H9 (cell line): ENCODE measurements around the gene ARVCF. TPM values are rescaled to one million over a fixed set of nuclear protein-coding genes. Genes with fewer than 3 reads are reported as not detected.

Source experiments
- DNase-seq: peaks from one replicate; pipeline ENCODE4 v3.0.0-alpha.2; 2017
- H2AFZ ChIP-seq: one replicate; pipeline ENCODE4 v1.6.1; 2013; ENCODE audit warnings: mild to moderate bottlenecking, low read length, control low read depth, moderate library complexity
- H2AK5ac ChIP-seq: 2 replicates; pipeline ENCODE4 v1.6.1; 2013; ENCODE audit warnings: low read length, control low read depth, mixed read lengths; ENCODE audit not compliant: insufficient read length
- H2BK120ac ChIP-seq: one replicate; pipeline ENCODE4 v1.6.1; 2013; ENCODE audit warnings: low read depth, mild to moderate bottlenecking, low read length, control low read depth, inconsistent platforms; ENCODE audit not compliant: poor library complexity, severe bottlenecking
- H2BK12ac ChIP-seq: 2 replicates; pipeline ENCODE4 v1.6.1; 2013; ENCODE audit warnings: low read length, control low read depth, mixed read lengths, low read depth; ENCODE audit not compliant: insufficient read length
- H2BK15ac ChIP-seq: 2 replicates; pipeline ENCODE4 v1.6.1; 2013; ENCODE audit warnings: low read depth, low read length, control low read depth
- H2BK20ac ChIP-seq: one replicate; pipeline ENCODE4 v1.6.1; 2013; ENCODE audit warnings: low read depth, mild to moderate bottlenecking, low read length, control low read depth, inconsistent platforms; ENCODE audit not compliant: poor library complexity, severe bottlenecking
- H2BK5ac ChIP-seq: 2 replicates; pipeline ENCODE4 v1.6.1; 2013; ENCODE audit warnings: low read length, control low read depth, mixed read lengths; ENCODE audit not compliant: insufficient read length
- H3K14ac ChIP-seq: 2 replicates; pipeline ENCODE4 v1.6.1; 2013; ENCODE audit warnings: low read length, control low read depth; ENCODE audit not compliant: insufficient read depth
- H3K18ac ChIP-seq: 2 replicates; pipeline ENCODE4 v1.6.1; 2013; ENCODE audit warnings: low read depth, mild to moderate bottlenecking, mixed read lengths, low read length, control low read depth; ENCODE audit not compliant: insufficient read length
- H3K23ac ChIP-seq: 2 replicates; pipeline ENCODE4 v1.6.1; 2013; ENCODE audit warnings: low read length, control low read depth, mixed read lengths, low read depth; ENCODE audit not compliant: insufficient read length
- H3K23me2 ChIP-seq: 2 replicates; pipeline ENCODE4 v1.6.1; 2013; ENCODE audit warnings: low read depth, mild to moderate bottlenecking, mixed read lengths, low read length, control low read depth; ENCODE audit not compliant: insufficient read length, poor library complexity, severe bottlenecking
- H3K27ac ChIP-seq: 2 replicates; pipeline ENCODE4 v1.5.1; 2013; ENCODE audit warnings: low read length, control low read depth, mixed read lengths, low read depth; ENCODE audit not compliant: insufficient read length
- H3K27me3 ChIP-seq: 2 replicates; pipeline ENCODE4 v1.6.1; 2013; ENCODE audit warnings: low read length, control low read depth, inconsistent platforms; ENCODE audit not compliant: insufficient read depth
- H3K4ac ChIP-seq: 2 replicates; pipeline ENCODE4 v1.6.1; 2013; ENCODE audit warnings: low read depth, mild to moderate bottlenecking, control low read depth, inconsistent platforms, low read length, moderate library complexity
- H3K4me1 ChIP-seq: 2 replicates; pipeline ENCODE4 v1.6.1; 2013; ENCODE audit warnings: low read length, control low read depth, inconsistent platforms; ENCODE audit not compliant: insufficient read depth
- H3K4me2 ChIP-seq: 2 replicates; pipeline ENCODE4 v1.6.1; 2013; ENCODE audit warnings: low read length, control low read depth, mixed read lengths; ENCODE audit not compliant: insufficient read length, insufficient read depth
- H3K56ac ChIP-seq: 2 replicates; pipeline ENCODE4 v1.6.1; 2013; ENCODE audit warnings: low read depth, mild to moderate bottlenecking, mixed read lengths, low read length, control low read depth; ENCODE audit not compliant: insufficient read length
- H3K79me1 ChIP-seq: 2 replicates; pipeline ENCODE4 v1.6.1; 2013; ENCODE audit warnings: low read depth, mild to moderate bottlenecking, moderate library complexity, low read length, control low read depth, inconsistent platforms; ENCODE audit not compliant: insufficient read depth, poor library complexity, severe bottlenecking
- H3K79me2 ChIP-seq: 2 replicates; pipeline ENCODE4 v1.6.1; 2013; ENCODE audit warnings: low read length, control low read depth, inconsistent platforms; ENCODE audit not compliant: insufficient read depth
- H3K9ac ChIP-seq: 2 replicates; pipeline ENCODE4 v1.6.1; 2013; ENCODE audit warnings: low read length, control low read depth, mixed read lengths; ENCODE audit not compliant: insufficient read length; ENCODE audit errors: extremely low read depth
- H3K9me3 ChIP-seq: one replicate; pipeline ENCODE4 v1.6.1; 2013; ENCODE audit warnings: low read depth, low read length, inconsistent platforms; ENCODE audit not compliant: control insufficient read depth
- H3T11ph ChIP-seq: one replicate; pipeline ENCODE4 v1.6.1; 2013; ENCODE audit warnings: mild to moderate bottlenecking, low read length, control low read depth, inconsistent platforms
- H4K20me1 ChIP-seq: one replicate; pipeline ENCODE4 v1.6.1; 2013; ENCODE audit not compliant: control insufficient read depth, insufficient read length, insufficient read depth
- H4K5ac ChIP-seq: 2 replicates; pipeline ENCODE4 v1.6.1; 2013; ENCODE audit warnings: low read depth, mild to moderate bottlenecking, mixed read lengths, low read length, control low read depth; ENCODE audit not compliant: insufficient read length
- H4K8ac ChIP-seq: replicated peaks from 2 replicates; pipeline ENCODE4 v1.6.1; 2013; ENCODE audit warnings: low read length, control low read depth, mixed read lengths, low read depth; ENCODE audit not compliant: insufficient read length
- H4K91ac ChIP-seq: 2 replicates; pipeline ENCODE4 v1.6.1; 2013; ENCODE audit warnings: low read depth, mild to moderate bottlenecking, moderate library complexity, mixed read lengths, low read length, control low read depth; ENCODE audit not compliant: insufficient read length
- H3K27ac Mint-ChIP-seq, 3 experiments: 2 replicates in 2 of 3; 3 replicates in 1 of 3; pipeline ENCODE4 v1.8.0; 2020 to 2021; ENCODE audit warnings: mixed read lengths in 3 of 3, mild to moderate bottlenecking in 1 of 3, moderate library complexity in 1 of 3
- H3K27me3 Mint-ChIP-seq: 2 replicates; pipeline ENCODE4 v1.8.0; 2021; ENCODE audit warnings: low read depth, mild to moderate bottlenecking, moderate library complexity, mixed read lengths
- H3K36me3 Mint-ChIP-seq, 3 experiments: 2 replicates in 2 of 3; 3 replicates in 1 of 3; pipeline ENCODE4 v1.8.0; 2020 to 2021; ENCODE audit warnings: low read depth in 3 of 3, mixed read lengths in 3 of 3; ENCODE audit not compliant: insufficient read depth in 1 of 3
- H3K4me1 Mint-ChIP-seq, 2 experiments: 2 replicates each; pipeline ENCODE4 v1.8.0; 2020; ENCODE audit warnings: mixed read lengths in 2 of 2
- H3K4me3 Mint-ChIP-seq, 2 experiments: 2 replicates in 1 of 2; 3 replicates in 1 of 2; pipeline ENCODE4 v1.8.0; 2020 to 2021; ENCODE audit warnings: mild to moderate bottlenecking in 2 of 2, mixed read lengths in 2 of 2, moderate library complexity in 1 of 2
- H3K9me3 Mint-ChIP-seq, 2 experiments: 2 replicates in 1 of 2; 3 replicates in 1 of 2; pipeline ENCODE4 v1.8.0; 2020; ENCODE audit warnings: mild to moderate bottlenecking in 2 of 2, mixed read lengths in 2 of 2, moderate library complexity in 1 of 2
- WGBS: extraction: QIAGEN DNeasy Blood & Tissue Kit; methylation state at CpG from one replicate; pipeline ENCODE4 v1.1.7; 2013; ENCODE audit warnings: missing lambda C conversion rate, low lambda C conversion rate, mixed read lengths; ENCODE audit not compliant: insufficient read length; ENCODE audit errors: extremely low coverage; 5-methylcytosine and 5-hydroxymethylcytosine counted together
- total RNA-seq: library from RNA; stranded (reverse); gene quantifications from 2 replicates; pipeline ENCODE4 v1.2.1, GENCODE V29; 2021
- TF ChIP-seq, protein P1 (sequence below): fragments of 200-600 bp; sonication (generic); conservative IDR thresholded peaks from 3 replicates; pipeline ENCODE4 v1.8.0; 2021; ENCODE audit warnings: antibody characterized with exemption, mild to moderate bottlenecking

Gene ARVCF
- total RNA-seq, 1 experiment from 2014 or later = 40.7 TPM

- H3K4ac ChIP-seq = no peak overlapping the region
- no peak overlapping the region for H2BK5ac ChIP-seq
- no peak overlapping the region for H4K8ac ChIP-seq
- H3T11ph ChIP-seq = no peak overlapping the region
- H3K4me2 ChIP-seq = no peak overlapping the region
- no peak overlapping the region for H3K23ac ChIP-seq
- H4K91ac ChIP-seq = no peak overlapping the region
- no peaks in the 10 kb centered on the region for H3K79me2 ChIP-seq
- H3K18ac ChIP-seq = no peak overlapping the region
- Mint-ChIP-seq H3K27ac (0 out of 7 replicates have a peak overlapping the region, but pooled peaks of 1 of the 3 experiments have one; percentile 33), H3K36me3 (peaks cover 0 to 10% (median 0%) of the 10 kb centered on the region in 3 experiments; a peak in 2 of 7 replicates), H3K9me3 (no peaks in the 10 kb centered on the region), H3K4me1 (peaks cover 0 to 8% of the 10 kb centered on the region in 2 experiments; a peak in 2 of 4 replicates), H3K27me3 (no peaks in the 10 kb centered on the region; the same call in 1 of the 2 replicates), H3K4me3 (no peak overlapping the region)
- WGBS = no CpG with 5 or more reads among the region's 9 CpGs
- H3K4me1 ChIP-seq = no peaks in the 10 kb centered on the region
- no peak overlapping the region for H2BK15ac ChIP-seq
- H4K20me1 ChIP-seq = no peaks in the 10 kb centered on the region
- no peak overlapping the region for H2AFZ ChIP-seq
- H4K5ac ChIP-seq = no peak overlapping the region
- no peak overlapping the region for H3K27ac ChIP-seq
- no peaks in the 10 kb centered on the region; the same call in 1 of the 2 replicates for H3K27me3 ChIP-seq
- no peak overlapping the region for H2BK20ac ChIP-seq
- H3K9me3 ChIP-seq = no peaks in the 10 kb centered on the region
- no peak overlapping the region for H2BK120ac ChIP-seq
- H3K9ac ChIP-seq = no peak overlapping the region
- no peak overlapping the region for H3K14ac ChIP-seq
- H2BK12ac ChIP-seq = no peak overlapping the region
- TF ChIP-seq, protein P1, sequence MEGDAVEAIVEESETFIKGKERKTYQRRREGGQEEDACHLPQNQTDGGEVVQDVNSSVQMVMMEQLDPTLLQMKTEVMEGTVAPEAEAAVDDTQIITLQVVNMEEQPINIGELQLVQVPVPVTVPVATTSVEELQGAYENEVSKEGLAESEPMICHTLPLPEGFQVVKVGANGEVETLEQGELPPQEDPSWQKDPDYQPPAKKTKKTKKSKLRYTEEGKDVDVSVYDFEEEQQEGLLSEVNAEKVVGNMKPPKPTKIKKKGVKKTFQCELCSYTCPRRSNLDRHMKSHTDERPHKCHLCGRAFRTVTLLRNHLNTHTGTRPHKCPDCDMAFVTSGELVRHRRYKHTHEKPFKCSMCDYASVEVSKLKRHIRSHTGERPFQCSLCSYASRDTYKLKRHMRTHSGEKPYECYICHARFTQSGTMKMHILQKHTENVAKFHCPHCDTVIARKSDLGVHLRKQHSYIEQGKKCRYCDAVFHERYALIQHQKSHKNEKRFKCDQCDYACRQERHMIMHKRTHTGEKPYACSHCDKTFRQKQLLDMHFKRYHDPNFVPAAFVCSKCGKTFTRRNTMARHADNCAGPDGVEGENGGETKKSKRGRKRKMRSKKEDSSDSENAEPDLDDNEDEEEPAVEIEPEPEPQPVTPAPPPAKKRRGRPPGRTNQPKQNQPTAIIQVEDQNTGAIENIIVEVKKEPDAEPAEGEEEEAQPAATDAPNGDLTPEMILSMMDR = no peak
- no peak for DNase-seq
- no peak overlapping the region for H3K56ac ChIP-seq
- H2AK5ac ChIP-seq = no peak overlapping the region
- H3K79me1 ChIP-seq = no peaks in the 10 kb centered on the region
- no peaks in the 10 kb centered on the region for H3K23me2 ChIP-seq
Observed at GRCh38 chr22:20039683-20040325, 23.2 kb upstream of the ARVCF start.
